ELR (cell line): ENCODE measurements around the gene KCND3.
"Not testable (repeated sequence)": the region's sequence is repeated elsewhere in the genome, so short reads cannot be mapped to it uniquely, and the experiment has no call there.

ENCODE experiments used
- DNase-seq: peaks from one replicate; pipeline ENCODE4 v3.0.0-alpha.2; 2015; ENCODE audit warnings: low read depth

KCND3 gene

GRCh38 chr1:111812306-111812705 lies 177.2 kb downstream of the KCND3 start:
- DNase-seq, result no peak

GRCh38 chr1:111811891-111812290 lies 177.6 kb downstream of the KCND3 start:
- DNase-seq, result no peak

GRCh38 chr1:111805251-111805650 lies 184.2 kb downstream of the KCND3 start:
- no peak for DNase-seq

- no peak for DNase-seq
Measured at GRCh38 chr1:111804776-111805175, 184.7 kb downstream of the KCND3 start.

- DNase-seq, result no peak
Measured at GRCh38 chr1:111803951-111804350, 185.5 kb downstream of the KCND3 start.

GRCh38 chr1:111802984-111803383 lies 186.5 kb downstream of the KCND3 start:
- no peak for DNase-seq

- DNase-seq, result no peak
Measured at GRCh38 chr1:111802110-111802509, 187.4 kb downstream of the KCND3 start.

- DNase-seq, result no peak
Measured at GRCh38 chr1:111801071-111801850, 188.2 kb downstream of the KCND3 start.

- not testable (repeated sequence) for DNase-seq
Measured at GRCh38 chr1:111799722-111800121, 189.7 kb downstream of the KCND3 start.

- DNase-seq, result no peak
Measured at GRCh38 chr1:111798580-111798979, 190.9 kb downstream of the KCND3 start.

GRCh38 chr1:111795401-111795800 lies 194.1 kb downstream of the KCND3 start:
- DNase-seq, result no peak

GRCh38 chr1:111793923-111794322 lies 195.5 kb downstream of the KCND3 start:
- no peak for DNase-seq

GRCh38 chr1:111792249-111792648 lies 197.2 kb downstream of the KCND3 start:
- no peak for DNase-seq

GRCh38 chr1:111791776-111792175 lies 197.7 kb downstream of the KCND3 start:
- no peak for DNase-seq

- DNase-seq, result no peak
Measured at GRCh38 chr1:111789666-111790316, 199.7 kb downstream of the KCND3 start.

- DNase-seq, result no peak
Measured at GRCh38 chr1:111789142-111789541, 200.3 kb downstream of the KCND3 start.

GRCh38 chr1:111786669-111787207 lies 202.7 kb downstream of the KCND3 start:
- DNase-seq, result no peak

GRCh38 chr1:111784273-111784901 lies 205.1 kb downstream of the KCND3 start:
- DNase-seq, result no peak

- DNase-seq, result no peak
Measured at GRCh38 chr1:111779546-111779945, 209.9 kb downstream of the KCND3 start.

GRCh38 chr1:111778541-111779051 lies 210.9 kb downstream of the KCND3 start:
- DNase-seq, result no peak

- DNase-seq, result no peak
Measured at GRCh38 chr1:111778066-111778465, 211.4 kb downstream of the KCND3 start.

- DNase-seq, result no peak
Measured at GRCh38 chr1:111777301-111777700, 212.2 kb downstream of the KCND3 start.

- no peak for DNase-seq
Measured at GRCh38 chr1:111776861-111777260, 212.6 kb downstream of the KCND3 start.
